Right lobe of liver (tissue), 6 donors: ENCODE data around the gene SLC41A3. TPM values are rescaled to one million over a fixed set of nuclear protein-coding genes. Genes with fewer than 3 reads are reported as not detected.
"Not testable (repeated sequence)": the region's sequence is repeated elsewhere in the genome, so short reads cannot be mapped to it uniquely, and the experiment has no call there.

Experiments used
- ATAC-seq, 4 donors: fragments of 200-7000 bp; cut with Tn5 transposase; one replicate each; pipeline ENCODE4 v1.9.1; 2020; ENCODE audit warnings: mild to moderate bottlenecking in 4 of 4, moderate library complexity in 4 of 4
- DNase-seq, 3 donors: peaks; one replicate each; pipeline ENCODE4 v3.0.0-alpha.2; 2020
- H3K27ac ChIP-seq, 3 donors: fragments of 200-600 bp; one replicate each; pipeline ENCODE4 v1.8.0; 2022
- H3K27me3 ChIP-seq, 2 donors: fragments of 200-600 bp; one replicate each; pipeline ENCODE4 v1.8.0; 2022
- H3K36me3 ChIP-seq, 4 donors: fragments of 200-600 bp; sonication (generic) in 1 of 4; one replicate each; pipeline versions ENCODE4 v1.5.1 to v1.8.0; 2017 to 2022; ENCODE audit warnings: control low read depth in 1 of 4
- H3K4me1 ChIP-seq, 4 donors: fragments of 200-600 bp; sonication (generic) in 1 of 4; one replicate each; pipeline versions ENCODE4 v1.5.1 to v1.8.0; 2017 to 2022; ENCODE audit warnings: control low read depth in 1 of 4
- H3K4me3 ChIP-seq, 3 donors: fragments of 200-600 bp; one replicate each; pipeline ENCODE4 v1.8.0; 2022
- H3K9me3 ChIP-seq, 4 donors: fragments of 200-600 bp; sonication (generic) in 1 of 4; one replicate each; pipeline versions ENCODE4 v1.5.1 to v1.8.0; 2017 to 2022; ENCODE audit warnings: control low read depth in 1 of 4
- POLR2A ChIP-seq: fragments of 450-650 bp; IDR thresholded peaks from one replicate; pipeline ENCODE4 v1.6.1; 2017; ENCODE audit warnings: antibody characterized with exemption, mild to moderate bottlenecking
- WGBS: methylation state at CpG from one replicate; pipeline ENCODE4 v1.1.6; 2018; ENCODE audit warnings: low coverage, low lambda C conversion rate; ENCODE audit not compliant: insufficient coverage; ENCODE audit errors: missing lambda C conversion rate; 5-methylcytosine and 5-hydroxymethylcytosine counted together
- intact Hi-C, 2 donors: fragments of 100-400 bp; cut with DNase I; formaldehyde crosslinking; loops; one replicate each; pipeline versions ENCODE4 v1.11.2 to v1.14.1; 2022
- total RNA-seq, 6 experiments: library from RNA; depleted of rRNA in 2 of 6; stranded (reverse); fragments of >200 nt in 2 of 6; fragmentation: NEBNext Ultra II Directional in 3 of 6; extraction: Animal tissue kit (Norgen Biotek cat#: 25700) in 3 of 6; gene quantifications; one replicate each; pipeline versions ENCODE4 v1.1.0 to v1.2.4, GENCODE V29; 2016 to 2023
- TF ChIP-seq, protein P1 (sequence below), 4 donors: fragments of 200-600 bp in 3 of 4; fragments of 450-650 bp in 1 of 4; IDR thresholded peaks; one replicate each; pipeline versions ENCODE4 v1.5.1 to v1.8.0; 2016 to 2022; ENCODE audit warnings: antibody characterized with exemption in 4 of 4, mild to moderate bottlenecking in 2 of 4
- donor health status: DM: no; HTN: yes; CAD: no.
- donor health status: DM: no; HTN: no; CAD: no.
- donor health status: DM: no; HTN: no; CAD: no.
- donor health status: DM: no; HTN: yes; CAD: no.
- donor health status: DM: no; HTN: yes; CAD: no.

SLC41A3 gene
- total RNA-seq, 6 experiments from 2014 or later = 12.7 to 29.1 (median 15.9) TPM

DNA sequence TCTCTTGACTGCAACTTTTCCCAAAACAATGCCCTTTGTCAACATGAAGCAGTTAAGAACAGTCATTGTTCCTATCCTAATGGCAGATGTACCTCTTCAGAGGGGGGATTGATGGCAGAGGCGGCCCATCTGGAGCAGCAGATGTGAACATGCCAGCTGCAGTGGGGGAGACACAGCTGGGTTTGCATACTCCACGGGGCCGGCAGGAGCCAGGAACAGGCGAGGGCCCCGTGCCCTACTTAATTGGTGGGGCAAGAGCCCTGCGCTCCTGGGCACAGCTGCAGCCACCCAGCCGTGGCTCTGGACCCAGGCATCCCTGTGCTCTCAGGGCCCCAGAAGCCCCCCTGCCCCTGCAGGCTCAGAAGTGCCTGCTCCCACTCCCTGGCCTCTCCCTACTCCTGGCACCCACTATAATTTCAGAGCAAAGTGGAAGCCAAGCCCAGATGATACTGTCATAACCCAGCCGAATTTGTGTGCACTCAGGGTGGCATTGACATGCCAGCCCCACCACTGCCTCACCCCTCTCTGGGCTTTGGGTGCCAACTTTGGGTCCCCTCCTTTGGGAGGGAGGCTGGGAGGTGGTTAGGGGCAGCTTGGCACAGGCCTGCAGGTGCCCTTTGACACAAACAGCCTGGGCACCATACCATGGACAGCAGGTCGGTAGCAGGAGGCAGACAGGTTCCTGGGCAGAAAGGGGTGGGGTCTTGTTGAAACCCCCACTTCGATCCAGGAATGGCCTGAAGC is 80.3 kb downstream of the SLC41A3 start:
- Histone ChIP-seq H3K4me3 (no peak overlapping the region), H3K4me1 (no peaks in the 10 kb centered on the region), H3K27ac (no peak overlapping the region), H3K9me3 (no peaks in the 10 kb centered on the region), H3K27me3 (no peaks in the 10 kb centered on the region), H3K36me3 (peaks cover 0 to 2% (median 0%) of the 10 kb centered on the region in 4 donors)
- intact Hi-C loops = no loop called here
- ATAC-seq (no peak), DNase-seq (no peak)
- 87% methylated on average over 3 of the region's 10 CpGs for WGBS
- TF ChIP-seq, protein P1, sequence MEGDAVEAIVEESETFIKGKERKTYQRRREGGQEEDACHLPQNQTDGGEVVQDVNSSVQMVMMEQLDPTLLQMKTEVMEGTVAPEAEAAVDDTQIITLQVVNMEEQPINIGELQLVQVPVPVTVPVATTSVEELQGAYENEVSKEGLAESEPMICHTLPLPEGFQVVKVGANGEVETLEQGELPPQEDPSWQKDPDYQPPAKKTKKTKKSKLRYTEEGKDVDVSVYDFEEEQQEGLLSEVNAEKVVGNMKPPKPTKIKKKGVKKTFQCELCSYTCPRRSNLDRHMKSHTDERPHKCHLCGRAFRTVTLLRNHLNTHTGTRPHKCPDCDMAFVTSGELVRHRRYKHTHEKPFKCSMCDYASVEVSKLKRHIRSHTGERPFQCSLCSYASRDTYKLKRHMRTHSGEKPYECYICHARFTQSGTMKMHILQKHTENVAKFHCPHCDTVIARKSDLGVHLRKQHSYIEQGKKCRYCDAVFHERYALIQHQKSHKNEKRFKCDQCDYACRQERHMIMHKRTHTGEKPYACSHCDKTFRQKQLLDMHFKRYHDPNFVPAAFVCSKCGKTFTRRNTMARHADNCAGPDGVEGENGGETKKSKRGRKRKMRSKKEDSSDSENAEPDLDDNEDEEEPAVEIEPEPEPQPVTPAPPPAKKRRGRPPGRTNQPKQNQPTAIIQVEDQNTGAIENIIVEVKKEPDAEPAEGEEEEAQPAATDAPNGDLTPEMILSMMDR (IDR thresholded peaks at IDR 0.05) = no peak
- TF ChIP-seq POLR2A = no peak

DNA sequence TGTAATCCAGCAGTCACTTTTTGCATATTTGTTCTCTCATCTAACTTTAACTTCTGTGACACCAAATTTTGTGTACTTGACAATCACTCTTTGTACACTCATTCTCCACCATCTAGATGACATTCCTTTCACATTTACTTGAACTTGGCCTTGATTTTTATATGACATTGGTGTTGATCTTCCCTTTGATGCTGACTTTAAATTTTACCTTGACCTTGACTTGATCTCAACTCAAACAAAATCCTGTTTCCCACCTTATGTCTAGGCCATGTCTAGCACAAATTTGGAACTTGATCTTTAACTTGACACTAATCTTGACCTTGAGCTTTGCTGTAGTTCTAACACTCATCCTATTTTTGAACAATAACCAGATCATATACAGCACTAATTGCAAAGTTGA is 81.7 kb downstream of the SLC41A3 start:
- DNase-seq (no peak), ATAC-seq (no peak)
- no peaks in the 10 kb centered on the region for H3K4me1 ChIP-seq
- no peak overlapping the region for H3K27ac ChIP-seq
- no peak overlapping the region for H3K4me3 ChIP-seq
- H3K36me3 ChIP-seq = no peaks in the 10 kb centered on the region
- intact Hi-C loops = no loop called here
- TF ChIP-seq POLR2A = no peak
- TF ChIP-seq, protein P1 (IDR thresholded peaks at IDR 0.05) = no peak
- H3K9me3 ChIP-seq = no peaks in the 10 kb centered on the region
- no peaks in the 10 kb centered on the region for H3K27me3 ChIP-seq

DNA sequence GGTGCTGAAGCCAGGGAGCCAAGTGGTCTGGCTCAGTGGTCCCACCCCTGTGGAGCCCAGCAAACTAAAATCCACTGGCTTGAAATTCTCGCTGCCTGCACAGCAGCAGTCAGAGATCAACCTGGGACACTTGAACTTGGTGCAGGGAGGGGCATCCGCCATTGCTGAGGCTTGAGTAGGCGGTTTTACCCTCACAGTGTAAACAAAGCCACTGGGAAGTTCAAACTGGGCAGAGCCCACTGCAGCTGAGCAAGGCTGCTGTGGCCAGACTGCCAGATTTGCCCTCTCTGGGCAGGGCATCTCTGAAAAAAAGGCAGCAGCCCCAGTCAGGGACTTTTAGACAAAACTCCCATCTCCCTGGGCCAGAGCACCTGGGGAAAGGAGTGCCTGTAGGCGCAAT is 87.2 kb downstream of the SLC41A3 start:
- ATAC-seq, H3K4me1 ChIP-seq, intact Hi-C loops, DNase-seq, H3K9me3 ChIP-seq, H3K36me3 ChIP-seq, H3K27me3 ChIP-seq, H3K4me3 ChIP-seq, H3K27ac ChIP-seq: not testable (repeated sequence)
- WGBS = 60% methylated on average over 1 of the region's 4 CpGs

DNA sequence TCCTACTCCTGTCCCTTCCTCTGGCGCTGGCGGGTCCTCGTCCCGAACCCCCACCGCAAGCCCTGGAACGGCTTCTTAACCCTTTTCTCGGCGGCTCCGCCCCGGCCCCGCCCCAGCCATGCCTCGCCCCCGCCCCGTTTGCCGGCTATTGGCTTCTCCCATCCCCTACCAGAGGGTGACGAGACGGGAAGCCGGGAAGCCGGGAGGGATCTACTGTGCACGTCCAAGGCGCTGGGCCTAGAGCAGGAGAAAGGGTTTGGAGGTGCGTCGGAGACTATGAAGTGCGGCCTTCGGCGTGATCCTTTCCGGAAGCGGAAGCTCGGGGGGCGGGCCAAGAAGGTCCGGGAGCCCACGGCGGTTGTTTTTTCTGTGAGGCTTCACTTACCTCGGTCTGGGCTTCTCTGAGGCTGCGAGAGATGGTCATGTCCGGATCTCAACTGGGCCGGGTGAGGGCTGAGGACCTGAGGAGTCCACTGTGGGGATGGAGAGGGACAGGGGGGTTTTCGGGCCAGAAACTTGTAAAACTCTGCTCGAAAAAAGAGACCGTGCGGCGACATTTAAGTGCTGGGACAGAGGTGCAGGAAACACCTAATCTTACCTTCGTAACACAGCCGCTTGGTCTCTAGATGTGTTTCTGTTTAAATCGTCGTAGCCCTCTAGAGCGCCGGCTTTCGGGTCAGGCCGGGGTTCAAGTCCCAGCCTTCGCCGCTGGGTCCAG is 93.5 kb downstream of the SLC41A3 start:
- peak; percentile 36 for TF ChIP-seq POLR2A
- TF ChIP-seq, protein P1 (IDR thresholded peaks at IDR 0.05) = no peak
- peak; percentile 79 to 89 (median 88) for DNase-seq
- 2% methylated on average over 41 of the region's 52 CpGs for WGBS
- peak; percentile 94 to 99 (median 98) for ATAC-seq
- Histone ChIP-seq H3K4me1 (peaks cover 0 to 5% (median 2%) of the 10 kb centered on the region in 4 donors), H3K27me3 (no peaks in the 10 kb centered on the region), H3K27ac (peak overlapping the region in 2 of 3 donors; percentile 16 to 47), H3K36me3 (no peaks in the 10 kb centered on the region), H3K4me3 (peak overlapping the region; percentile 51 to 72 (median 57)), H3K9me3 (no peaks in the 10 kb centered on the region)
- intact Hi-C loops = no loop called here

DNA sequence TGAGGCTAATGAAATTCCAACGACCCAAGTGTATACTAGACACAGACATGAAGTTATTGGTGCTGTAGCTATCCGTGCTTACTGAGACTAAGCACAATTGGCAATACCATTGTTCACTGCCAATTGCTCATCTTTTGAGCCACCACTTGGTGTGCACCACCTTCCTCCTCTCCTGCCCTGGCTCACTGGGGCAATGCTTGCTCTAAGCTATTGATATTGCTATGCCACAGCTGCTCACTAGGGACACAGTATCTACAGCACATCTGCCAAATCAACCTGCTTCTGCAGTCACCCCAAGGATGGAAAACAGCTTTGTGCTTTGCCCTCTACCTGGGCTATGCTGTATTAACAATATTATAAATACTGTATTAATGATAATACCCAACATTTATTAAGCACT is 99.0 kb downstream of the SLC41A3 start:
- H3K27ac ChIP-seq, H3K9me3 ChIP-seq, intact Hi-C loops, H3K4me3 ChIP-seq, H3K36me3 ChIP-seq, H3K27me3 ChIP-seq, H3K4me1 ChIP-seq, DNase-seq: not testable (repeated sequence)
- 100% methylated on average over 2 of the region's 2 CpGs for WGBS
- peak in 2 of 4 donors; percentile 46 to 55 for ATAC-seq

DNA sequence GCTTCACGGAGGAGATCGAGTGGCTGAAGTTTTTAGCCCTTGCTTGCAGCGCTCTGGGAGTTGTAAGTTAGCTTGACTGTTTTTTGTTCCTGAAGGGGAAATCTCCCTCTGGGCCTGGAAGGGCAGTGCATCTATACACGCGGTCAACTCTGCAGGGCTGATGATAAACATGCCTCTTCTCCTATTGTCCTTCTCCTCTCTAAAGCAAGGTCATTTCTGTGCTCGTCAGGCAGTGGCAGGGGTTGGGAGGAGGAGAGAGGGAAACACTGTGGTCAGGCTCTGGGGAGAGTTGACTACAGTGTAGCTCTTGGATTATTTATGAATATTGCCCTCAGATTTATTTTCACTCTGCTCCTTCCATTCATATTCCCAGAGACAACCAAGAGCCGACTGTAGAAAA is 106.8 kb downstream of the SLC41A3 start:
- H3K4me1 ChIP-seq, H3K27me3 ChIP-seq, H3K4me3 ChIP-seq, H3K27ac ChIP-seq, intact Hi-C loops, DNase-seq, H3K36me3 ChIP-seq, ATAC-seq, H3K9me3 ChIP-seq: not testable (repeated sequence)
- 64% methylated on average over 3 of the region's 7 CpGs for WGBS

DNA sequence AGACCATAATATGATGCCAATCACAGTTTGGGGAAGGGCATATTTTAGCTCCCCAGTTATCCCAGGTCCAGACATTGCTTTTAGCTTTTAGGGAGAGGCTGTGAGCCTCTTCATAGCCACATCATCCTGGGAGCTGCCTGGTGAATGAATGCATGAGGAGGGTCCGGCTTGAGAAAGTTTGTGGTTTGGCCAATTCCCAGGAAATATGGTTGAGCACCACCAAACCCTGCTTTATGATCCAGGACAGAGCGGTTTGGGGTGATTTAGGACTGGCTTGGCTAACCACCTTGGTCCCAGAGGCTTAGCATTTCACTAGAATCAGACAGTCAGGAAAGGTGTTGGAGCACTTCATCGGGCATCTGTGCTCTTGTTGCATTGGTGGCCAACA is 107.9 kb downstream of the SLC41A3 start:
- H3K4me1 ChIP-seq, H3K9me3 ChIP-seq, H3K36me3 ChIP-seq, H3K4me3 ChIP-seq, H3K27me3 ChIP-seq, ATAC-seq, H3K27ac ChIP-seq, intact Hi-C loops, DNase-seq: not testable (repeated sequence)
- WGBS = no CpG with 5 or more reads among the region's 3 CpGs

DNA sequence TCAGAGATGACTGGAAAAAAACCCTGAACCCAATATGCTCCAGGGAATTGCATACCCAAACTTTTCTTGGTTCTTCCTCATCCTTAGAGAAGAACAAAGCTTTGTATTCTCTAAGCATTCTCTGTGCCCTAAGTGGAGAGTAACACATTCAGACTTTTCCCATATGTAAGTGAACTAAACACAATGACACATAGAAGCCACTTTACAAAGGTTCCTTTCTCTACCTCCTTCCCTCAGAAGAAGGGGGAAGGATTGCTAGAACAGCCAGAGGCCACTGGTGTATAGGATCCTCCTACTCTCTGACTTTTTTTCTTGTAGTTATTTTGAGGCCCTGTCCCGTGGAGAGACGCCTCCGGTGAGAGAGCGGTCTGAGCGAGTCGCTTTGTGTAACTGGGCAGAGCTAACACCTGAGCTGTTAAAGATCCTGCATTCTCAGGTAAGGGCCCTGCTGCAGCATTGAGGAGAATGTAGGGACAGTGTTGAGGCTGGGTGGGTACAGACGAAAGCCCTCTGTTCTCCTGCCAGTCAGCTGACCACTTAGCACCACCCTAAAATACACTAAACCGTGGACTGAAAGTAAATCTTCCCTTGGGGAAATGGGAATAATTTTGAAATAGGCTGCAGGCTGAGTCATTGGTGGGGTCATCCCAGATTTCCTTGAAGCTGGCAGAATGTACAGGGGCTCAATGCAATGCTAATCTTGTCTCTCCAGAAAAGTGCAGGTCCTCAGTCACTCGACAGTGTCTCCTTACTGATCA is 108.5 kb downstream of the SLC41A3 start:
- intact Hi-C loops = not testable (repeated sequence)
- WGBS = 76% methylated on average over 5 of the region's 9 CpGs

More for the DNA sequence above, 108.5 kb downstream of the SLC41A3 start:
- H3K27ac ChIP-seq, DNase-seq, H3K4me3 ChIP-seq, H3K36me3 ChIP-seq, H3K27me3 ChIP-seq, ATAC-seq, H3K4me1 ChIP-seq, H3K9me3 ChIP-seq: not testable (repeated sequence)
